Muscle layer of colon (tissue), 2 donors: Measurements from ENCODE around the gene CAMKV.
A peak's percentile ranks its signal among the peaks of the same experiment; 100 is the strongest.

ENCODE experiments used
- H3K27ac ChIP-seq: one replicate; pipeline ENCODE4 v1.7.0; 2013; ENCODE audit warnings: low read depth, mild to moderate bottlenecking, low read length, moderate library complexity
- H3K27me3 ChIP-seq, 2 donors: one replicate each; pipeline ENCODE4 v1.7.0; 2013; ENCODE audit warnings: low read length in 2 of 2, mild to moderate bottlenecking in 2 of 2; ENCODE audit not compliant: insufficient read depth in 2 of 2, control insufficient read depth in 1 of 2
- H3K36me3 ChIP-seq: one replicate; pipeline ENCODE4 v1.7.0; 2013; ENCODE audit warnings: mild to moderate bottlenecking, low read length; ENCODE audit not compliant: insufficient read depth
- H3K4me1 ChIP-seq: one replicate; pipeline ENCODE4 v1.7.0; 2013; ENCODE audit warnings: mild to moderate bottlenecking, low read length; ENCODE audit not compliant: insufficient read depth
- H3K4me3 ChIP-seq, 2 donors: one replicate each; pipeline ENCODE4 v1.7.0; 2013; ENCODE audit warnings: low read length in 2 of 2, low read depth in 1 of 2, mild to moderate bottlenecking in 1 of 2, moderate library complexity in 1 of 2
- H3K9ac ChIP-seq: one replicate; pipeline ENCODE4 v1.7.0; 2013; ENCODE audit warnings: low read length
- H3K9me3 ChIP-seq: one replicate; pipeline ENCODE4 v1.7.0; 2013; ENCODE audit warnings: mild to moderate bottlenecking, low read length
- donor health status: abdominal sarcoma.
- donor health status: Adenocarcinoma of cecum.

The CAMKV gene

GRCh38 chr3:49903451-49904424, 34.0 kb upstream of the CAMKV start, which contains the start of gene MST1R:
TSS of gene MST1R (minus strand) at chr3:49903873. CDS start at chr3:49903609, 264 bp downstream.
- peak within 1 kb of the TSS; percentile 58 for H3K27ac ChIP-seq
- H3K4me1 ChIP-seq: peaks cover 21% of the 10 kb centered on the region
- H3K9me3 ChIP-seq: no peaks in the 10 kb centered on the region
- no peak within 1 kb of the TSS for H3K9ac ChIP-seq
- H3K4me3 ChIP-seq: peak within 1 kb of the TSS; percentile 50 to 58
- no peaks in the 10 kb centered on the region for H3K36me3 ChIP-seq
- H3K27me3 ChIP-seq: no peaks in the 10 kb centered on the region

- no peak overlapping the region for H3K27ac ChIP-seq
- H3K4me3 ChIP-seq: peak overlapping the region in 1 of 2 donors; percentile 58
Observed at GRCh38 chr3:49902511-49903345, 33.0 kb upstream of the CAMKV start.

GRCh38 chr3:49901366-49902339, 31.9 kb upstream of the CAMKV start:
- peaks cover 21% of the 10 kb centered on the region for H3K4me1 ChIP-seq
- H3K27me3 ChIP-seq: no peaks in the 10 kb centered on the region
- H3K36me3 ChIP-seq: no peaks in the 10 kb centered on the region
- H3K9me3 ChIP-seq: no peaks in the 10 kb centered on the region
- H3K4me3 ChIP-seq: no peak overlapping the region
- H3K27ac ChIP-seq: no peak overlapping the region
- H3K9ac ChIP-seq: no peak overlapping the region

More at GRCh38 chr3:49902511-49903345, 33.0 kb upstream of the CAMKV start:
- Histone ChIP-seq H3K4me1 (peaks cover 21% of the 10 kb centered on the region), H3K36me3 (no peaks in the 10 kb centered on the region), H3K9me3 (no peaks in the 10 kb centered on the region), H3K9ac (no peak overlapping the region), H3K27me3 (no peaks in the 10 kb centered on the region)

GRCh38 chr3:49900491-49901153, 30.9 kb upstream of the CAMKV start:
- H3K9ac ChIP-seq: no peak overlapping the region
- no peak overlapping the region for H3K27ac ChIP-seq
- peaks cover 15% of the 10 kb centered on the region for H3K4me1 ChIP-seq
- H3K9me3 ChIP-seq: no peaks in the 10 kb centered on the region
- no peaks in the 10 kb centered on the region for H3K36me3 ChIP-seq
- no peaks in the 10 kb centered on the region for H3K27me3 ChIP-seq
- H3K4me3 ChIP-seq: no peak overlapping the region

GRCh38 chr3:49899815-49900214, 30.1 kb upstream of the CAMKV start:
- Histone ChIP-seq H3K4me3 (no peak overlapping the region), H3K9me3 (no peaks in the 10 kb centered on the region), H3K4me1 (peaks cover 15% of the 10 kb centered on the region), H3K36me3 (no peaks in the 10 kb centered on the region), H3K27ac (no peak overlapping the region), H3K27me3 (no peaks in the 10 kb centered on the region), H3K9ac (no peak overlapping the region)

GRCh38 chr3:49898991-49899390, 29.3 kb upstream of the CAMKV start:
- Histone ChIP-seq H3K9ac (no peak overlapping the region), H3K4me1 (peaks cover 15% of the 10 kb centered on the region), H3K27ac (no peak overlapping the region), H3K4me3 (no peak overlapping the region), H3K36me3 (no peaks in the 10 kb centered on the region), H3K27me3 (no peaks in the 10 kb centered on the region), H3K9me3 (no peaks in the 10 kb centered on the region)

GRCh38 chr3:49896345-49896744, 26.6 kb upstream of the CAMKV start:
- Histone ChIP-seq H3K27me3 (no peaks in the 10 kb centered on the region), H3K36me3 (no peaks in the 10 kb centered on the region), H3K9ac (no peak overlapping the region), H3K4me3 (no peak overlapping the region), H3K4me1 (peaks cover 7% of the 10 kb centered on the region), H3K27ac (no peak overlapping the region), H3K9me3 (no peaks in the 10 kb centered on the region)

GRCh38 chr3:49895791-49896190, 26.1 kb upstream of the CAMKV start:
- H3K36me3 ChIP-seq: no peaks in the 10 kb centered on the region
- peaks cover 1% of the 10 kb centered on the region for H3K4me1 ChIP-seq
- H3K9ac ChIP-seq: no peak overlapping the region
- no peak overlapping the region for H3K4me3 ChIP-seq
- no peaks in the 10 kb centered on the region for H3K27me3 ChIP-seq
- H3K27ac ChIP-seq: no peak overlapping the region
- no peaks in the 10 kb centered on the region for H3K9me3 ChIP-seq

- H3K27me3 ChIP-seq: no peaks in the 10 kb centered on the region
- H3K27ac ChIP-seq: no peak overlapping the region
- H3K9ac ChIP-seq: no peak overlapping the region
- no peaks in the 10 kb centered on the region for H3K4me1 ChIP-seq
- H3K9me3 ChIP-seq: no peaks in the 10 kb centered on the region
- H3K36me3 ChIP-seq: no peaks in the 10 kb centered on the region
- no peak overlapping the region for H3K4me3 ChIP-seq
Observed at GRCh38 chr3:49889296-49889695, 19.6 kb upstream of the CAMKV start.

- no peak overlapping the region for H3K9ac ChIP-seq
- H3K9me3 ChIP-seq: no peaks in the 10 kb centered on the region
- H3K4me1 ChIP-seq: no peaks in the 10 kb centered on the region
- H3K27me3 ChIP-seq: no peaks in the 10 kb centered on the region
- no peak overlapping the region for H3K4me3 ChIP-seq
- H3K36me3 ChIP-seq: no peaks in the 10 kb centered on the region
- H3K27ac ChIP-seq: no peak overlapping the region
Observed at GRCh38 chr3:49886922-49887265, 17.2 kb upstream of the CAMKV start.
